Muscle of back (tissue), 11 donors: ENCODE measurements around the gene DOCK9. TPM values are rescaled to one million over a fixed set of nuclear protein-coding genes. Genes with fewer than 3 reads are reported as not detected.
A peak's percentile ranks its signal among the peaks of the same experiment; 100 is the strongest.
"Not testable (repeated sequence)": the region's sequence is repeated elsewhere in the genome, so short reads cannot be mapped to it uniquely, and the experiment has no call there.

Experiments
- DNase-seq, 3 donors: peaks; one replicate each; pipeline versions ENCODE4 v3.0.0 to v3.0.0-alpha.2; 2013
- polyA plus RNA-seq, 10 donors: library from polyadenylated mRNA; unstranded; fragments of 120-200 nt; gene quantifications; one replicate each; pipeline ENCODE4 v1.2.1, GENCODE V29; 2013; ENCODE audit not compliant: insufficient read length in 10 of 10

DOCK9 gene
- polyA plus RNA-seq, 10 donors, result 71.2 to 160 (median 102) TPM

- DNase-seq, result no peak
These were observed 152.2 kb downstream of the DOCK9 start for GRCh38 chr13:98825659-98826058.

GRCh38 chr13:98824376-98825160 lies 153.3 kb downstream of the DOCK9 start:
- no peak for DNase-seq

GRCh38 chr13:98823442-98823841 lies 154.4 kb downstream of the DOCK9 start:
- no peak for DNase-seq

- DNase-seq, result no peak
These were observed 155.6 kb downstream of the DOCK9 start for GRCh38 chr13:98822225-98822606.

- peak; percentile 66 to 91 (median 79) for DNase-seq
These were observed 156.3 kb downstream of the DOCK9 start for GRCh38 chr13:98821372-98822224.

GRCh38 chr13:98820744-98821371 lies 157.0 kb downstream of the DOCK9 start:
- DNase-seq, result no peak

GRCh38 chr13:98820300-98820699 lies 157.6 kb downstream of the DOCK9 start:
- no peak for DNase-seq

- DNase-seq, result no peak
These were observed 158.4 kb downstream of the DOCK9 start for GRCh38 chr13:98819382-98820010.

GRCh38 chr13:98816406-98816805 lies 161.5 kb downstream of the DOCK9 start:
- no peak for DNase-seq

GRCh38 chr13:98813993-98814392 lies 163.9 kb downstream of the DOCK9 start:
- DNase-seq, result no peak

- DNase-seq, result not testable (repeated sequence)
These were observed 165.6 kb downstream of the DOCK9 start for GRCh38 chr13:98812186-98812790.

- DNase-seq, result no peak
These were observed 167.1 kb downstream of the DOCK9 start for GRCh38 chr13:98810746-98811145.

GRCh38 chr13:98809345-98809777 lies 168.5 kb downstream of the DOCK9 start:
- DNase-seq, result no peak

GRCh38 chr13:98807774-98808173 lies 170.1 kb downstream of the DOCK9 start:
- no peak for DNase-seq

GRCh38 chr13:98804336-98804855 lies 173.5 kb downstream of the DOCK9 start:
- DNase-seq, result no peak

GRCh38 chr13:98803921-98804320 lies 173.9 kb downstream of the DOCK9 start:
- DNase-seq, result no peak

- DNase-seq, result no peak
These were observed 174.7 kb downstream of the DOCK9 start for GRCh38 chr13:98803111-98803561.

GRCh38 chr13:98802559-98802958 lies 175.3 kb downstream of the DOCK9 start:
- DNase-seq, result no peak

GRCh38 chr13:98801626-98802418 lies 176.0 kb downstream of the DOCK9 start:
- no peak for DNase-seq

- no peak for DNase-seq
These were observed 177.8 kb downstream of the DOCK9 start for GRCh38 chr13:98800078-98800477.
